OCI-LY7 (cell line): ENCODE results near the gene SGK1. TPM values are rescaled to one million over a fixed set of nuclear protein-coding genes. Genes with fewer than 3 reads are reported as not detected.

Source experiments
- BruUV-seq: library from RNA; stranded (reverse); fragments of 400-500 nt; replicated peaks from 2 replicates; lab custom pipeline; 2021; lab: Mats Ljungman, UMichigan
- CTCF ChIA-PET: fragments of 300-600 bp; sonication (Branson Sonifier 250); formaldehyde crosslinking; loops from one replicate; lab custom pipeline; 2022; ENCODE audit warnings: antibody characterized with exemption; ENCODE audit not compliant: unreplicated experiment; lab: Charles Lee
- POLR2A ChIA-PET: fragments of 300-600 bp; sonication (Branson Sonifier 250); formaldehyde crosslinking; loops from one replicate; lab custom pipeline; 2022; ENCODE audit warnings: antibody characterized with exemption; lab: Charles Lee
- DNase-seq: peaks from one replicate; pipeline ENCODE4 v3.0.0-alpha.2; 2015; ENCODE audit warnings: low spot score
- H2AFZ ChIP-seq: fragments of 200-600 bp; sonication (generic), shearing (Covaris generic); 2 replicates; pipeline ENCODE4 v1.6.1; 2014; ENCODE audit warnings: mild to moderate bottlenecking, antibody characterized with exemption, low read length, moderate library complexity
- H3K27ac ChIP-seq: fragments of 200-600 bp; sonication (generic); 2 replicates; pipeline ENCODE4 v1.5.1; 2014; ENCODE audit warnings: mixed run types, low read depth, mild to moderate bottlenecking, moderate library complexity, low read length, inconsistent platforms; ENCODE audit not compliant: poor library complexity, severe bottlenecking
- H3K36me3 ChIP-seq: fragments of 200-600 bp; sonication (generic); 2 replicates; pipeline ENCODE4 v1.6.1; 2014; ENCODE audit warnings: mild to moderate bottlenecking, antibody characterized with exemption, low read length, moderate library complexity, mixed read lengths; ENCODE audit not compliant: insufficient read depth
- H3K4me1 ChIP-seq: fragments of 200-600 bp; sonication (generic); 2 replicates; pipeline ENCODE4 v1.5.1; 2014; ENCODE audit warnings: mild to moderate bottlenecking, low read length; ENCODE audit not compliant: insufficient read depth, poor library complexity, severe bottlenecking
- H3K4me2 ChIP-seq: fragments of 200-600 bp; sonication (generic); 2 replicates; pipeline ENCODE4 v1.6.1; 2014; ENCODE audit warnings: mild to moderate bottlenecking, low read length
- H3K4me3 ChIP-seq: fragments of 200-600 bp; sonication (generic); 2 replicates; pipeline ENCODE4 v1.5.1; 2014; ENCODE audit warnings: mild to moderate bottlenecking, low read depth, low read length; ENCODE audit not compliant: poor library complexity, severe bottlenecking
- H3K79me2 ChIP-seq: fragments of 200-600 bp; sonication (generic); 2 replicates; pipeline ENCODE4 v1.6.1; 2016; ENCODE audit warnings: low read depth, mild to moderate bottlenecking, low read length, moderate library complexity, mixed read lengths; ENCODE audit not compliant: insufficient read depth
- H3K9me2 ChIP-seq: fragments of 200-600 bp; sonication (generic); 2 replicates; pipeline ENCODE4 v1.6.1; 2016; ENCODE audit warnings: mild to moderate bottlenecking, low read length, mixed read lengths; ENCODE audit not compliant: insufficient read depth
- H3K9me3 ChIP-seq: fragments of 200-600 bp; sonication (generic); 2 replicates; pipeline ENCODE4 v1.6.1; 2014; ENCODE audit warnings: mild to moderate bottlenecking, mixed run types, low read length, mixed read lengths
- H4K20me1 ChIP-seq: fragments of 200-600 bp; sonication (generic); 2 replicates; pipeline ENCODE4 v1.6.1; 2014; ENCODE audit warnings: mild to moderate bottlenecking, antibody characterized with exemption, low read length, moderate library complexity, mixed read lengths; ENCODE audit not compliant: insufficient read depth
- CTCF ChIP-seq: fragments of 200-600 bp; sonication (generic); conservative IDR thresholded peaks from 2 replicates; pipeline ENCODE4 v1.5.1; 2014; ENCODE audit warnings: mild to moderate bottlenecking, antibody characterized with exemption, low read length, moderate library complexity, mixed read lengths
- EZH2phosphoT487 ChIP-seq: fragments of 200-600 bp; sonication (generic); IDR thresholded peaks from 2 replicates; pipeline ENCODE4 v1.6.1; 2018; ENCODE audit warnings: low read depth, borderline replicate concordance, mild to moderate bottlenecking, mixed run types, antibody characterized with exemption, low read length, moderate library complexity, mixed read lengths
- intact Hi-C: fragments of 100-400 bp; cut with micrococcal nuclease; formaldehyde crosslinking; loops from one replicate; pipeline ENCODE4 v1.10.0; 2022; ENCODE audit not compliant: unreplicated experiment
- total RNA-seq, 2 experiments: library from RNA; depleted of rRNA in 1 of 2; stranded (reverse); fragments of >200 nt in 1 of 2; shearing (Covaris generic) in 1 of 2; gene quantifications; 2 replicates each; pipeline ENCODE4 v1.2.3, GENCODE V29; 2014 to 2022

Gene SGK1
- total RNA-seq, 2 experiments from 2014 or later = 5.2 to 27.6 TPM

GRCh38 chr6:134195985-134196384 lies 121.9 kb downstream of the SGK1 start:
- peaks cover 10% of the 10 kb centered on the region for H3K4me1 ChIP-seq
- no peaks in the 10 kb centered on the region for H3K36me3 ChIP-seq
- H3K4me2 ChIP-seq = no peak overlapping the region
- H3K79me2 ChIP-seq = no peaks in the 10 kb centered on the region
- H2AFZ ChIP-seq = no peak overlapping the region
- no peaks in the 10 kb centered on the region for H3K9me3 ChIP-seq
- ChIA-PET POLR2A (interaction anchor here (0.5 to 1.4 kb wide), 13 partner anchors 12 to 1391 kb away, joined by 3 to 5 read pairs (median 3); no protein-coding TSS in a partner anchor), CTCF (no interaction called here)
- H3K4me3 ChIP-seq = no peak overlapping the region
- BruUV-seq = no TSS peak
- H3K27ac ChIP-seq = no peak overlapping the region
- DNase-seq = no peak
- TF ChIP-seq CTCF (no peak), EZH2phosphoT487 (no peak)
- no peaks in the 10 kb centered on the region for H4K20me1 ChIP-seq
- intact Hi-C loops = no loop called here
- H3K9me2 ChIP-seq = no peaks in the 10 kb centered on the region

- ChIA-PET CTCF (no interaction called here), POLR2A (interaction anchor here (0.6 to 1.4 kb wide), 12 partner anchors 12 to 1392 kb away, joined by 3 to 5 read pairs (median 3); no protein-coding TSS in a partner anchor)
- H3K27ac ChIP-seq = no peak overlapping the region
- no peaks in the 10 kb centered on the region for H3K9me2 ChIP-seq
- TF ChIP-seq EZH2phosphoT487 (no peak), CTCF (no peak)
- no peak overlapping the region for H2AFZ ChIP-seq
- no peak overlapping the region for H3K4me2 ChIP-seq
- BruUV-seq = no TSS peak
- peaks cover 8% of the 10 kb centered on the region for H3K4me1 ChIP-seq
- intact Hi-C loops = no loop called here
- H3K36me3 ChIP-seq = no peaks in the 10 kb centered on the region
- H3K79me2 ChIP-seq = no peaks in the 10 kb centered on the region
- no peak overlapping the region for H3K4me3 ChIP-seq
- H3K9me3 ChIP-seq = no peaks in the 10 kb centered on the region
- no peak for DNase-seq
- H4K20me1 ChIP-seq = no peaks in the 10 kb centered on the region
Observed at GRCh38 chr6:134195164-134195906, 122.6 kb downstream of the SGK1 start.
